ENCODE data around the gene LACC1.

GRCh38 chr13:43939086-43939485 lies 59.4 kb downstream of the LACC1 start:
- no peak for TF ChIP-seq CTCF (IDR thresholded peaks at IDR 0.05)
- TF ChIP-seq POLR2A (IDR thresholded peaks at IDR 0.05) = no peak
- TF ChIP-seq EP300 (IDR thresholded peaks at IDR 0.05) = no peak
